Right hindlimb (tissue), 1 donor: Measurements from ENCODE around the gene DLGAP1.
"Not testable (repeated sequence)": the region's sequence is repeated elsewhere in the genome, so short reads cannot be mapped to it uniquely, and the experiment has no call there.

Experiments used
- DNase-seq: peaks from one replicate; pipeline ENCODE4 v3.0.0-alpha.2; 2018

DLGAP1 gene

GRCh38 chr18:4384932-4385331, 70.2 kb downstream of the DLGAP1 start:
- DNase-seq: no peak

- DNase-seq: no peak
Measured at GRCh38 chr18:4374564-4374963, 80.5 kb downstream of the DLGAP1 start.

DNA sequence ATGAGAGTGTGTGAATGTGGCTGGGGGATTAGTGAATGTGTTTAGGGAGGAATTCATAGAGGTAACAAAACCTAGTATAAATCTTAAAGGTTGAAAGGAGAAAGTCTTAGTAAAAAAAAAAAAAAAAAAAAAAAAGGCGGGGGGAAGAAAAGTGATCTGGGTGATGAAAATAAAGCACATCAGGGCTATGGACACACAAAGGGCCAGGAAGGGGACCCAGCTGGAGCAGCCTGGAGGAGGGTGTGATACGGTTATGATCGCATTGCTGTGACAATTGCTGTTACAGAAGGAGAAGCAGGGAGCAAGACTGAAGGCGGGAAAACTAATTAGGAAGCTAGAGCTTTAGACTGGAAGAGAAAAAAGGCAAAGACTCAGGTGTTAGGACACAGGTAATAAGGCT, 85.4 kb downstream of the DLGAP1 start:
- no peak for DNase-seq

GRCh38 chr18:4360221-4360715, 94.8 kb downstream of the DLGAP1 start:
- DNase-seq: no peak

- no peak for DNase-seq
Measured at GRCh38 chr18:4358618-4359017, 96.5 kb downstream of the DLGAP1 start.

GRCh38 chr18:4357579-4357978, 97.5 kb downstream of the DLGAP1 start:
- DNase-seq: no peak

GRCh38 chr18:4356929-4357328, 98.2 kb downstream of the DLGAP1 start:
- no peak for DNase-seq

GRCh38 chr18:4353853-4354418, 101.2 kb downstream of the DLGAP1 start:
- no peak for DNase-seq

DNA sequence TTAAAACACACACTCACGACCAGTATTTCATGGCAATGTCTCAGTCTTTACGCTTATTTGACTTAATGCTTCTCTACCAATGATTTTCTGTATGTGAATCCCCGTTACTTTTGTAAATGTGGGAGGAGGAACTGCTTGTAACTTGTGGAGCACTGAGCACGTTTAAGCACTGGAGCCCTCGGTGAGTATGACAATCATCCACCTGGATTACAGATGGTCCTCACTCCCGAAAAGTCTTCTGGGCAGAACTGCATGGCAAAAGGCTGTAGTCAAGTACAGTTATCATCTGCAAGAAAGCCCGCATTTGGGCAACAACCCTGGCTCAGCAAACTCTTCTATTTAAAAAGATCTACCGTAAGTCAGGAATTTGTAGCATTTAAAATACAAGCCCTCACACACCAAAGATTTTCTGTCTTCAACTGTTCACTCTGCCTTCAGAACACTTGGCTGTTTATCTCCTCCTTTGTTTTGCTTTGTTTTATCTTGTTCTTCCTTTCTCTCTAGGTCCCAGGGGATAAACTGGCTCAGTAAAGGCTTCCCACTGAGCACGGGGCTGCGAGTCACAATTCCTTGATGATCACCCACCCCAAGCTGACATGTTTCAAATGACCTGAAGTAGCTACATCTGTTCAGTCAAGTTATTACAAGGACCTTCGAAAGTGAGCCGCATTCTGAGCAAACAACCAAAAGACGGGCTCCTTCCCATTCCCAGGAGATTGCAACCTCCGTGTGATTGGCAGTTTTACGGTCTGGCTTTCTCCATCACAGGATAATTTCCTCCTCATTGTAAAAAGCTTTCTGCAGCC, 102.2 kb downstream of the DLGAP1 start:
- DNase-seq: no peak

- DNase-seq: no peak
Measured at GRCh38 chr18:4351005-4351404, 104.1 kb downstream of the DLGAP1 start.

- no peak for DNase-seq
Measured at GRCh38 chr18:4335386-4335785, 119.7 kb downstream of the DLGAP1 start.

DNA sequence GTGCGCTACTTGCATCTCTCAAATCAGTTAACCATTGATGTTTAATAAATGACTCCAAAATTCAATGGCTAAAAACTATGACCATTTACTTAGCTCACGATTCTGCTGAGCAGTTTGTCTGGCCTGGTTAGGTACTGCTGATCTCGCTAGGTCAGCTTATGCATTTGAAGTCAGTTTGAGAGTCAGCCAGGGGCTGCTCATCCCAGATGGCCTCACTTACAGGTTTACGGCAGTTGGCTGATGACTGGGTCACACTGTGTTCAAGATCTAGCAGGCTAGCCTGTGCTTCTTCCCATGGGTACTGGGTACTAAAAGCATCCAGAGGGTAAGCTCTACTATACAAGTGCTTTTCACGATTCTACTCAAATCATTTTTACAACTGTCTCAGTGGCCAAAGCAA, 122.1 kb downstream of the DLGAP1 start:
- no peak for DNase-seq

GRCh38 chr18:4319738-4320677, 135.1 kb downstream of the DLGAP1 start:
- DNase-seq: no peak

DNA sequence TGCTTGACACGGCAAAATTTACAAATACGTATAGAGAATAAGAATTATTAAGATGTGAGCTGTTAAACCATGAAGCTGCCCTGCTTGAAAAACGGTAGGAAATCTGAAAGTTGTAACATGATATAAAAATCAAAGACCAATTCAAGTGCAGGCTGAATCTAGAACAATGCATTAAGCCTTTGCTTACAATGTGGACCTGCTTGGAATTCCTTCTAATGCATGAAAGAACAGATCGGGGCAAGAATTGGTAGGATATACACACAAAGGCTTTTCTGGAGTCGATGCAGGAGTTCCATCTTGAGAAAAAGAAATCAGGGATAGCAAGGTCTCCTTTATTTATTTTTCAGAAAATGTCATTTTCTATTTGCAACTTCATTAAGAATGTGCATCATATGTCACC, 136.8 kb downstream of the DLGAP1 start:
- DNase-seq: no peak

DNA sequence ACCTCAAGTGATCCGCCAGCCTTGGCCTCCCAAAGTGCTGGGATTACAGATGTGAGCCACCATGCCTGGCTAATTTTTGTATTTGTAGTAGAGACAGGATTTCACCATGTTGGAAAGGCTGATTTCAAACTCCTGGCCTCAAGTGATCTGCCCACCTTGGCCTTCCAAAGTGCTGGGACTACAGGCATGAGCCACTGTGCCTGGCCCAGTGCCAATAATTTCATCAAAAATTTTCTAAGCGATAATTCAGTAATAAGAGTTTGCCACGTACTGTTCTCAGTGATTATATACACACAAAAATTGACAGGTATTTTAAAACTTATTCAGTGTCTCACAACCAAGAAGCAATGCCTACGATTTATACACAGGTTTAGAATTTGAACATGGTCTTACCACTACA, 143.2 kb downstream of the DLGAP1 start:
- DNase-seq: not testable (repeated sequence)

DNA sequence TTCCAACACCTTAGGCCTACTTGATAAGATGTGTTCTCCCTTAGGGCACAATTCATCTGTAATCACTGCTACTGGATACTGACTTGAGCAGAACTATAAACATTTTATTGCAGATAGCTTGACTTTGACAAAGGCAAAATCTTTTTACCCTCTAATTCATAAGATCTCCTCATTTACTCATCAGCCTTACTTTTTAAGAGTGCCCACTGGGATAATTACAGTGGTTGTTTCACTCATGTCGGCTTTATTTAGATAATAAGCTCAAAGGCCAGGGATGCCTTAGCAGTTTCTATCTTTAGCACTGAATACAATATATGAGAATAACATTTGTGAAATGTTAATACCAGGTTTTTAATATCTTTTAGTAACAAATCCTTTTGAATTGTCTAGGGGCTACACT, 144.0 kb downstream of the DLGAP1 start:
- DNase-seq: no peak

GRCh38 chr18:4309227-4309626, 145.9 kb downstream of the DLGAP1 start:
- DNase-seq: no peak

DNA sequence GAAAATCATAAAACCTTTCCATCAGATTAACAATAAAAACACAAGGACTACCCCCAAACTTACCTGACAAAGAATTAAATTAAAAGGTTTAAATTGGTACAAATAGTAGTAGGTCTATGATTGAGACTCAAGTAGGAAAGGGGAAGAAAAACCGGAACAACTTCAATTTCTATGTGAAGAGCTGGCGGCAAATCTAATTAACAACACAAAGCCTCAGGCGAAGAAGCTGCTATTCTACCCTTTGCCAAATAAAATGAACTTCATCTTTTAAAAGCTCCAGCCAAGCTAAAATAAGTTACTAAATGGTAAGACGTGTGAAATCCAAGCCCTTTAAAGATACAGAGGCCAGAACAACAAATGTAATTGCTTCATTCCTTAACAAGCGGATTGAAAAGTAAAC, 146.5 kb downstream of the DLGAP1 start:
- no peak for DNase-seq

DNA sequence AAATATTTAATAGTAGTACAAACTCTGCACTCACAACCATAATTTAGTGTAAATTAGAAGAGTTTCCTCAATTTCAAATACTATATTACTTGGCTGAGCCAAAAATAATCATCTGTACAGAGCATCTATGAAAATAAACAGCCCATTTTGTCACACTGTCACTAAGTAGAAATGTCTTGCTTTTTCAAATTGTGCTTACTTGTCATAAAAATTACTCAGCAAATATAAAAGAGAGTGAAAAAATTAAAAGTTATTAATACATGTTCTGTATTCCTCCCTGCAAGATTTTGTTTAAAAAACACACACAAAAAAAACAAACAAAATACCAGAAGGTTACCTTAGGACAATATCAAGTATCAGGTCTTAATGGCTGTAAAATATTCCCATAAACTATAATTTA, 155.7 kb downstream of the DLGAP1 start:
- DNase-seq: no peak

DNA sequence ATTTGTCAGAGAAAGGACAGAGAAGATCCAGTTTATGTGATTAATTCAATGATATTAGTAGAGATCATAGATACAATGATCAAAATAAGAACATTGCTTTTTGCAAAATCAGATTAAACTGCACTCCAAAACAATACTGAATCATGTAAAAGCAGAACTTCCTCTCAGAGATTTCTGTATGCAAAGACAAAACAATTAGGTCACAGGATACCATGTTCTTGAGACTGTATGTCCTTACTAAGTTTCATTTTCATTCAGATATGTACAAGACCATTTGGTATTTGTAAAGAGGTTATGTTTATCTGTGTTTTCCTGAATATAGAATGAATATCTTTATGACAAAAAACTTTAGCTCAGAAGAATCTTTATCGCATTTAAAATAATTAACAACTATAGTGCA, 161.8 kb downstream of the DLGAP1 start:
- DNase-seq: no peak

GRCh38 chr18:4292696-4293095, 162.4 kb downstream of the DLGAP1 start:
- no peak for DNase-seq

- DNase-seq: not testable (repeated sequence)
Measured at GRCh38 chr18:4287340-4287739, 167.8 kb downstream of the DLGAP1 start.

DNA sequence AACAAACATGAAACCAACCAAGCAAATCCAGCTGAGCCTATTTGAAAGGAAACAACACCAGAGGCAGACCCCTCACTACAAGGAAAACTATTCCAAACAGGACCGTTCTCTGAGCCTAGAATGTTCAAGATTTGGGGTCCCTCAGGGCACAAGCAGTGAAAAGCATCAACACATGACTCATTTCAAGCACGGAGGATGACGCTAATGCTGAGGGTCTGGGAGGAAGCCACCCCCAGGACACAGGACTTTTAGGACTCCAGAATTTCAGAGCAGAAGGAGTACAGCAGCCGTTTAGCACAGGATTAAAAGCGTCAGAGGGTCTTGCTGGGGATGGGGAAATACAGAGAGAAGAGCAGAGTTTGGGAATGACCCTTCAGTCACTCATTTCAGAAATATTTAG, 168.9 kb downstream of the DLGAP1 start:
- DNase-seq: no peak
